ENCODE data around the gene TMEM132C. TPM values are rescaled to one million over a fixed set of nuclear protein-coding genes. Genes with fewer than 3 reads are reported as not detected.

Gene TMEM132C
- total RNA-seq, 1 experiment from 2014 or later, result not detected

- ChIA-PET CTCF (no interaction called here), POLR2A (no interaction called here)
- H3K27me3 Mint-ChIP-seq (ENCODE audit: low read depth), result peaks cover 5% of the 10 kb centered on the region
- peaks cover 86% of the 10 kb centered on the region for H3K36me3 Mint-ChIP-seq
- H3K4me3 Mint-ChIP-seq, result no peak overlapping the region
- H3K9me3 Mint-ChIP-seq, result peaks cover 87% of the 10 kb centered on the region
- H3K27ac Mint-ChIP-seq, result no peak overlapping the region
- TF ChIP-seq FOXK1 (CRISPR knock-in tag; IDR thresholded peaks at IDR 0.05), result no peak
- TF ChIP-seq SP1 (CRISPR knock-in tag; conservative IDR thresholded peaks at IDR 0.05), result no peak
- no peak for TF ChIP-seq MAX (CRISPR knock-in tag; IDR thresholded peaks at IDR 0.05)
- TF ChIP-seq NFYB (CRISPR knock-in tag; conservative IDR thresholded peaks at IDR 0.05; ENCODE audit: low read depth), result no peak
- TF ChIP-seq PRRX2 (CRISPR knock-in tag; IDR thresholded peaks at IDR 0.05), result no peak
- no peak for TF ChIP-seq FOXJ3 (CRISPR knock-in tag; IDR thresholded peaks at IDR 0.05; ENCODE audit: borderline replicate concordance)
- no peak for TF ChIP-seq USF2 (CRISPR knock-in tag; IDR thresholded peaks at IDR 0.05)
- no peak for TF ChIP-seq TCF7 (CRISPR knock-in tag; IDR thresholded peaks at IDR 0.05; ENCODE audit: low read depth)
- no peaks in the 10 kb centered on the region for H3K4me1 Mint-ChIP-seq
- ATAC-seq (no peak), DNase-seq (ENCODE audit: low spot score) (no peak)
These were observed 47.0 kb downstream of the TMEM132C start for GRCh38 chr12:128313931-128314330.

- H3K27me3 Mint-ChIP-seq (ENCODE audit: low read depth), result peaks cover 5% of the 10 kb centered on the region
- TF ChIP-seq ATF2 (CRISPR knock-in tag; IDR thresholded peaks at IDR 0.05; ENCODE audit: borderline replicate concordance, low read depth) (no peak), TP53 (CRISPR knock-in tag; IDR thresholded peaks at IDR 0.05) (no peak), ZSCAN18 (CRISPR knock-in tag; IDR thresholded peaks at IDR 0.05) (no peak), GRHL2 (CRISPR knock-in tag; IDR thresholded peaks at IDR 0.05; ENCODE audit: insufficient replicate concordance, severe bottlenecking) (no peak), CTCF (IDR thresholded peaks at IDR 0.05) (no peak), E2F5 (CRISPR knock-in tag; IDR thresholded peaks at IDR 0.05) (no peak), SP1 (CRISPR knock-in tag; conservative IDR thresholded peaks at IDR 0.05) (no peak), USF1 (CRISPR knock-in tag; IDR thresholded peaks at IDR 0.05) (no peak), SOX15 (CRISPR knock-in tag; IDR thresholded peaks at IDR 0.05) (no peak), OVOL2 (CRISPR knock-in tag; IDR thresholded peaks at IDR 0.05; ENCODE audit: borderline replicate concordance) (no peak), NR2C2 (CRISPR knock-in tag; IDR thresholded peaks at IDR 0.05) (no peak), CBFB (CRISPR knock-in tag; IDR thresholded peaks at IDR 0.05; ENCODE audit: low read depth) (no peak), PRDM15 (CRISPR knock-in tag; IDR thresholded peaks at IDR 0.05) (no peak), PRRX2 (CRISPR knock-in tag; IDR thresholded peaks at IDR 0.05) (no peak), ELF4 (CRISPR knock-in tag; IDR thresholded peaks at IDR 0.05; ENCODE audit: low read depth) (no peak)
- ChIA-PET POLR2A (no interaction called here), CTCF (no interaction called here)
- H3K27ac Mint-ChIP-seq, result no peak overlapping the region
- peaks cover 83% of the 10 kb centered on the region for H3K36me3 Mint-ChIP-seq
- no peak for DNase-seq (ENCODE audit: low spot score)
- no peak overlapping the region for H3K4me3 Mint-ChIP-seq
- no peaks in the 10 kb centered on the region for H3K4me1 Mint-ChIP-seq
- H3K9me3 Mint-ChIP-seq, result peaks cover 84% of the 10 kb centered on the region
- no peak for ATAC-seq
These were observed 47.6 kb downstream of the TMEM132C start for GRCh38 chr12:128314611-128315010.

Data from WTC11 (cell line).